Tibial artery (tissue), 4 donors: ENCODE results near the gene NRBF2.

Experiments
- DNase-seq, 2 donors: peaks; one replicate each; pipeline ENCODE4 v3.0.0-alpha.2; 2019
- H3K27ac ChIP-seq, 2 donors: fragments of 200-600 bp; sonication (generic) in 1 of 2; 1 replicate in 1 of 2; 2 replicates in 1 of 2; pipeline ENCODE4 v1.5.1; 2018 to 2019; ENCODE audit warnings: mild to moderate bottlenecking in 1 of 2
- H3K27me3 ChIP-seq, 2 donors: fragments of 200-600 bp; sonication (generic) in 1 of 2; one replicate each; pipeline versions ENCODE4 v1.5.1 to v1.6.0; 2016 to 2019
- H3K36me3 ChIP-seq, 3 donors: fragments of 200-600 bp; sonication (generic) in 2 of 3; one replicate each; pipeline ENCODE4 v1.5.1; 2016 to 2019; ENCODE audit warnings: mild to moderate bottlenecking in 2 of 3
- H3K4me1 ChIP-seq, 4 donors: fragments of 200-600 bp; sonication (generic) in 2 of 4; 1 replicate in 3 of 4; 2 replicates in 1 of 4; pipeline ENCODE4 v1.5.1; 2016 to 2019
- H3K4me3 ChIP-seq, 2 donors: fragments of 200-600 bp; sonication (generic) in 1 of 2; 1 replicate in 1 of 2; 2 replicates in 1 of 2; pipeline ENCODE4 v1.5.1; 2018 to 2019; ENCODE audit warnings: mild to moderate bottlenecking in 2 of 2
- H3K9me3 ChIP-seq, 3 donors: fragments of 200-600 bp; sonication (generic) in 1 of 3; one replicate each; pipeline ENCODE4 v1.5.1; 2016 to 2019
- CTCF ChIP-seq, 2 experiments: fragments of 200-600 bp in 1 of 2; fragments of 450-650 bp in 1 of 2; IDR thresholded peaks; one replicate each; pipeline ENCODE4 v1.5.1; 2017 to 2019; ENCODE audit warnings: antibody characterized with exemption in 2 of 2, mild to moderate bottlenecking in 1 of 2, moderate library complexity in 1 of 2
- intact Hi-C: fragments of 100-400 bp; cut with DNase I; formaldehyde crosslinking; loops from one replicate; pipeline ENCODE4 v1.15.0; 2023; ENCODE audit warnings: low total_unique reads

NRBF2 gene

DNA sequence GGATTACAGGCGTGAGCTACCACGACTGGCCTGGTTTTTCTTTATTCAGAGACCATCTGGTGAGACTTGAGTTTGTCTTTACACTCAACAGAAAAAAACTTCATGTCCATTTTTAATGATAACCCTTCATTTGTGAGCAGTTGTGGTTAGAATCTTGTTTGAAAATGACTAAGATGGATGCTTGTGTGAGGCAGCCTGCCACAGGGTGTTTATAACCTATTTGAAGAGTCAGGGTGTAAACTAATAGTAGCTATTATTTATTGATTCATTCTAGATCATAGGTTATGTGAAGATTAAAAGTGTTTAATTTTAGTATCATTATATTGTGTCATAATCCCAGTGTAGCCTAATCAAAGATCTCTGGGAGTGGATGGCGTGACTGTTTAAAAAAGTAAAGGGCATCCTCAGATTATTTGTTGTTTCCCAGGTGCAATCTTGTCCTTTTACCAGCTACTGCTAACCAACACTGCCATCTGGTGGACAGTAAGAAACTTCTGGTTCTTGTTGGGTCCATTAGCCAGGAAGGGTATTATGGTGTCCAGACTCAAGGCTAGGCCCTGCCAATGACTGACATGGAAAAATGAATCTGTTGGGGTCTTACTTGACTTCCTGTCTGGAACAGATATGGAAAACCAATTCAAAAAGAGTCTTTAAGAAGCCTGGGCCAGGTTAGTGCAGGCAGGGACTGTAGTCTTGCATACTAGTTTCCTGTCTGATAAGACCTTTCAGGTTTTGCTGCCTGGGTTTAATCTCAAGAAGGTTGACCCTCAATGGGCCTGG lies 24.9 kb downstream of the NRBF2 start:
- peaks cover 0 to 21% (median 12%) of the 10 kb centered on the region in 3 donors for H3K36me3 ChIP-seq
- intact Hi-C loops = loop anchor here (5.0 kb wide), 3 partner anchors 341 to 721 kb away; partner anchors contain the start of gene EGR2
- H3K4me3 ChIP-seq = no peak overlapping the region
- H3K9me3 ChIP-seq = no peaks in the 10 kb centered on the region
- no peaks in the 10 kb centered on the region for H3K27me3 ChIP-seq
- no peaks in the 10 kb centered on the region for H3K4me1 ChIP-seq
- TF ChIP-seq CTCF (IDR thresholded peaks at IDR 0.05) = peak; percentile 69 to 82
- DNase-seq = no peak
- H3K27ac ChIP-seq = no peak overlapping the region

DNA sequence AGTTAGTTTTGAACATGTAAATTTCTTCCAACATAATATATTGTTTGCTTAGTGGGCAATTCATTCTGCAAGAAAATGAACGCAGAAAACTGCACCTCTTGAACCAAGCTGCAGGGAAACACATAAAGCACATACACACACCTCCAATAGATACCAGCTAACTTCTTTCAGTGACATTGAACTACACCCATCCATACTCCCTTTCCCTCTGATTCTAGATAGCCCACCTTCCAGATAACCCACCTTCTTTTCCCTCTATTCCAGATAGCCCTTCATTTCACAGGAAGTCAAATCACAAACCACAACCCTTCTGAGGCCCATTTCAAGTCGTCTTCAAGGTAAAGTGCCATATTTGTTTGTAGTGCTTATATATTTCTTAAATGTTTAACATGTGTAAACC lies 28.5 kb downstream of the NRBF2 start:
- no peaks in the 10 kb centered on the region for H3K27me3 ChIP-seq
- H3K9me3 ChIP-seq = no peaks in the 10 kb centered on the region
- H3K4me3 ChIP-seq = no peak overlapping the region
- intact Hi-C loops = loop anchor here (5.0 to 10.0 kb wide), 2 partner anchors 653 to 1254 kb away; no protein-coding TSS in a partner anchor
- TF ChIP-seq CTCF (IDR thresholded peaks at IDR 0.05) = no peak
- H3K4me1 ChIP-seq = peaks cover 0 to 3% (median 0%) of the 10 kb centered on the region in 4 donors
- H3K36me3 ChIP-seq = peaks cover 0 to 18% (median 12%) of the 10 kb centered on the region in 3 donors
- DNase-seq = no peak
- no peak overlapping the region for H3K27ac ChIP-seq

- DNase-seq = no peak
- TF ChIP-seq CTCF (IDR thresholded peaks at IDR 0.05) = no peak
- H3K9me3 ChIP-seq = no peaks in the 10 kb centered on the region
- no peaks in the 10 kb centered on the region for H3K27me3 ChIP-seq
- H3K4me1 ChIP-seq = peaks cover 0 to 6% (median 1%) of the 10 kb centered on the region in 4 donors
- H3K27ac ChIP-seq = no peak overlapping the region
- peaks cover 0 to 18% (median 12%) of the 10 kb centered on the region in 3 donors for H3K36me3 ChIP-seq
- intact Hi-C loops = loop anchor here (5.0 to 10.0 kb wide), 2 partner anchors 651 to 1257 kb away; no protein-coding TSS in a partner anchor
- no peak overlapping the region for H3K4me3 ChIP-seq
Measured at GRCh38 chr10:63164166-63164623, 31.1 kb downstream of the NRBF2 start.

DNA sequence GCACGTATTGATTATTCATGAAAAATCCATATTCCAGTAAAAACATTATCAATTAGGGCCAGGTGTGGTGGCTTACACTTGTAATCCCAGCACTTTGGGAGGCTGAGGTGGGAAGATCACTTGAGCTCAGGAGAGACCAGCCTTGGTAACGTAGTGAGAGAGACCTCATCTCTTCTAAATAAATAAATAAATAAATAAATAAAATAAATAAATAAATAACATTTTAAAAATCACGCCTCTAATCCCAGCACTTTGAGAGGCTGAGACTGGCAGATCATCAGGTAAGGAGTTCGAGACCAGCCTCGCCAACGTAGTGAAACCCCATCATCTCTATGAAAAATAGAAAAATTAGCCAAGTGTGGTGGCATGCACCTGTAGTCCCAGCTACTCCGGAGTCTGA lies 32.1 kb downstream of the NRBF2 start:
- DNase-seq = no peak
- Histone ChIP-seq H3K4me1 (peaks cover 0 to 6% (median 1%) of the 10 kb centered on the region in 4 donors), H3K27ac (no peak overlapping the region), H3K36me3 (peaks cover 0 to 24% (median 21%) of the 10 kb centered on the region in 3 donors), H3K9me3 (no peaks in the 10 kb centered on the region), H3K4me3 (no peak overlapping the region), H3K27me3 (no peaks in the 10 kb centered on the region)
- no peak for TF ChIP-seq CTCF (IDR thresholded peaks at IDR 0.05)
- intact Hi-C loops = loop anchor here (5.0 to 10.0 kb wide), 3 partner anchors 462 to 650 kb away; no protein-coding TSS in a partner anchor

DNA sequence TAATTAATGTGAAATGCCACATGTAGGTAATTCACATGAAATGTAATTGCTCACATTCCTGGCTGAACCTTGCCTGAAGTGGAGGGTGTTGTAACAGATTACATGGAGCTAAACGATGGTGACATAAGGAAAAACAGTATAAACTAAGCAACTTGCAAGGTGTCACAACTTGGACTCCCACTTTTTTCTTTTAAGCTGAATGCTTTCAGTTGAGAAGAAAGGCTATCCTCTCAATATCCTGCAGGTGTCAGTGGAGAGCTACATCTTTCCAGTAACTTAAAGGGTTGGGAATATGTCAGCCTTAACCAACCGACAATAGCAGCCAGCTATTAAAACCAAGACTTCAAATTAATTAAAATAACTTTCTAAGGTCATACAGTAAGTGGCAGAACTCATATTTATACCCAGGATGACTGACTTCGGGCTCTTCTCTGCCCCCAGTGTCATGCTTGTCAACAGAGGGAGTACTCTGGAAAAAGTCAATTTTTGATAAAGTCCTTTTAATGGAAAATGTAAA lies 33.7 kb downstream of the NRBF2 start:
- Histone ChIP-seq H3K9me3 (no peaks in the 10 kb centered on the region), H3K36me3 (peaks cover 0 to 26% (median 26%) of the 10 kb centered on the region in 3 donors), H3K27ac (peak overlapping the region in 1 of 2 donors; percentile 8), H3K4me1 (peaks cover 0 to 15% (median 3%) of the 10 kb centered on the region in 4 donors), H3K4me3 (no peak overlapping the region), H3K27me3 (no peaks in the 10 kb centered on the region)
- intact Hi-C loops = loop anchor here (5.0 to 10.0 kb wide), 3 partner anchors 461 to 648 kb away; no protein-coding TSS in a partner anchor
- DNase-seq = no peak
- TF ChIP-seq CTCF (IDR thresholded peaks at IDR 0.05) = peak; percentile 69 to 87
